Measurements from ENCODE around the gene SOX12. TPM values are rescaled to one million over a fixed set of nuclear protein-coding genes. Genes with fewer than 3 reads are reported as not detected.

The SOX12 gene
- total RNA-seq, 4 donors from 2014 or later = 3.5 to 14.4 (median 7.2) TPM

GRCh38 chr20:358891-359555 is 33.7 kb downstream of the SOX12 start:
- TF ChIP-seq POLR2A (IDR thresholded peaks at IDR 0.05; ENCODE audit: low read depth) = no peak
- no peak for TF ChIP-seq EP300 (IDR thresholded peaks at IDR 0.05)
- TF ChIP-seq POLR2AphosphoS5 (IDR thresholded peaks at IDR 0.05) = no peak
- TF ChIP-seq CTCF (IDR thresholded peaks at IDR 0.05) = no peak
- 91% methylated on average over 4 of the region's 4 CpGs for WGBS
- no peak overlapping the region for H3K27ac ChIP-seq (replicated peaks in 1 of 4)

GRCh38 chr20:361561-361960 is 36.2 kb downstream of the SOX12 start:
- WGBS = 90% methylated on average over 8 of the region's 8 CpGs
- no peak overlapping the region for H3K27ac ChIP-seq (replicated peaks in 1 of 4)
- intact Hi-C loops (cut with DNase I) = no loop called here
- H3K27me3 ChIP-seq = no peaks in the 10 kb centered on the region
- no peaks in the 10 kb centered on the region for H3K9me3 ChIP-seq
- no peak for DNase-seq (ENCODE audit: extremely low spot score)
- no peaks in the 10 kb centered on the region for H3K36me3 ChIP-seq
- TF ChIP-seq CTCF (IDR thresholded peaks at IDR 0.05) = no peak
- H3K4me1 ChIP-seq = peaks cover 5 to 9% (median 6%) of the 10 kb centered on the region in 4 donors
- H3K4me3 ChIP-seq = no peak overlapping the region

More at GRCh38 chr20:358891-359555, 33.7 kb downstream of the SOX12 start:
- peaks cover 5 to 17% (median 15%) of the 10 kb centered on the region in 4 donors for H3K4me1 ChIP-seq
- intact Hi-C loops (cut with DNase I) = loop anchor here (10.0 kb wide), 1 partner anchor 376 kb away; no protein-coding TSS in a partner anchor
- DNase-seq (ENCODE audit: extremely low spot score) = no peak
- H3K36me3 ChIP-seq = no peaks in the 10 kb centered on the region
- no peaks in the 10 kb centered on the region for H3K27me3 ChIP-seq
- H3K9me3 ChIP-seq = no peaks in the 10 kb centered on the region
- H3K4me3 ChIP-seq = no peak overlapping the region

- no peak for DNase-seq (ENCODE audit: extremely low spot score)
- H3K4me1 ChIP-seq = peaks cover 5 to 9% (median 6%) of the 10 kb centered on the region in 4 donors
- TF ChIP-seq POLR2AphosphoS5 (IDR thresholded peaks at IDR 0.05) (peak; percentile 23 to 62), CTCF (IDR thresholded peaks at IDR 0.05) (peak in 1 of 3 experiments; percentile 31), POLR2A (IDR thresholded peaks at IDR 0.05; ENCODE audit: low read depth) (no peak), EP300 (IDR thresholded peaks at IDR 0.05) (no peak)
- no peak overlapping the region for H3K27ac ChIP-seq (replicated peaks in 1 of 4)
- H3K9me3 ChIP-seq = no peaks in the 10 kb centered on the region
- H3K27me3 ChIP-seq = no peaks in the 10 kb centered on the region
- 72% methylated on average over 12 of the region's 13 CpGs for WGBS
- intact Hi-C loops (cut with DNase I) = no loop called here
- no peaks in the 10 kb centered on the region for H3K36me3 ChIP-seq
- no peak overlapping the region for H3K4me3 ChIP-seq
Observed at GRCh38 chr20:362271-363254, 37.2 kb downstream of the SOX12 start.

- Histone ChIP-seq H3K27me3 (no peaks in the 10 kb centered on the region), H3K4me3 (no peak overlapping the region), H3K9me3 (no peaks in the 10 kb centered on the region), H3K4me1 (peaks cover 5 to 9% (median 6%) of the 10 kb centered on the region in 4 donors), H3K27ac (replicated peaks in 1 of 4) (no peak overlapping the region), H3K36me3 (no peaks in the 10 kb centered on the region)
- DNase-seq (ENCODE audit: extremely low spot score) = no peak
- TF ChIP-seq POLR2AphosphoS5 (IDR thresholded peaks at IDR 0.05) (no peak), CTCF (IDR thresholded peaks at IDR 0.05) (no peak), POLR2A (IDR thresholded peaks at IDR 0.05; ENCODE audit: low read depth) (no peak), EP300 (IDR thresholded peaks at IDR 0.05) (no peak)
- 79% methylated on average over 9 of the region's 13 CpGs for whole genome bisulfite sequencing
- intact Hi-C loops (cut with DNase I) = no loop called here
Observed at GRCh38 chr20:363319-364078, 38.1 kb downstream of the SOX12 start.

Data from esophagus muscularis mucosa (tissue), 4 donors.